Measurements from ENCODE around the gene ST3GAL6. TPM values are rescaled to one million over a fixed set of nuclear protein-coding genes. Genes with fewer than 3 reads are reported as not detected.

Gene ST3GAL6
- total and polyA plus RNA-seq, 2 donors (not counting 1 experiment from before 2014, with no cell fraction given): 0.58 TPM; not detected in 1

GRCh38 chr3:98740324-98740723 lies 22.8 kb upstream of the ST3GAL6 start:
- Histone ChIP-seq H3K4me3 (ENCODE audit: control extremely low read depth in 1 of 5, extremely low read depth in 1 of 5, insufficient read depth in 1 of 5, low read depth in 2 of 5, low read length in 4 of 5) (no peak overlapping the region), H3K9me3 (ENCODE audit: control extremely low read depth in 1 of 3, control insufficient read depth in 2 of 3, insufficient read depth in 1 of 3, low read length in 2 of 3) (no peaks in the 10 kb centered on the region), H3K27me3 (replicated peaks in 1 of 4; ENCODE audit: control extremely low read depth in 1 of 4, control insufficient read depth in 3 of 4, insufficient read depth in 4 of 4, low read length in 3 of 4) (peaks cover 0 to 8% (median under 1%) of the 10 kb centered on the region in 4 experiments), H3K9ac (ENCODE audit: low read length) (no peak overlapping the region), H3K79me2 (ENCODE audit: control insufficient read depth, insufficient read depth, low read length) (no peaks in the 10 kb centered on the region), H4K20me1 (ENCODE audit: control insufficient read depth, insufficient read depth, low read length, poor library complexity, severe bottlenecking) (no peaks in the 10 kb centered on the region), H2AFZ (ENCODE audit: insufficient read depth, low read depth, low read length, poor library complexity, severe bottlenecking) (no peak overlapping the region), H3K4me2 (replicated peaks; ENCODE audit: low read depth, low read length, poor library complexity, severe bottlenecking) (no peak overlapping the region), H3K36me3 (replicated peaks in 1 of 2; ENCODE audit: control extremely low read depth in 1 of 2, control insufficient read depth in 1 of 2, extremely low read depth in 1 of 2, insufficient read depth in 2 of 2, low read length in 1 of 2) (no peaks in the 10 kb centered on the region), H3K4me1 (ENCODE audit: control insufficient read depth in 2 of 2, insufficient read depth in 2 of 2, low read length in 2 of 2) (no peaks in the 10 kb centered on the region), H3K27ac (ENCODE audit: low read length in 2 of 2) (no peak overlapping the region)
- intact Hi-C loops (cut with micrococcal nuclease): no loop called here
- Mint-ChIP-seq H3K27me3 (peaks cover 16% of the 10 kb centered on the region), H3K4me3 (no peak overlapping the region), H3K9me3 (ENCODE audit: insufficient read depth) (no peaks in the 10 kb centered on the region), H3K4me1 (no peaks in the 10 kb centered on the region), H3K27ac (no peak overlapping the region)
- ATAC-seq (ENCODE audit: low read depth) (no peak), DNase-seq (no peak)
- CTCF ChIA-PET: no interaction called here
- 96% methylated on average over 3 of the region's 4 CpGs for WGBS (ENCODE audit: insufficient coverage)
- TF ChIP-seq CTCF (IDR thresholded peaks at IDR 0.05) (no peak), EZH2 (IDR thresholded peaks at IDR 0.05; ENCODE audit: borderline replicate concordance, insufficient read depth, low read depth, low read length, poor library complexity, severe bottlenecking) (no peak)
- POLR2A ChIA-PET: no interaction called here

GRCh38 chr3:98741121-98741716 lies 21.9 kb upstream of the ST3GAL6 start:
- 93% methylated on average over 2 of the region's 5 CpGs for WGBS (ENCODE audit: insufficient coverage)
- peaks cover 0 to 4% (median 0%) of the 10 kb centered on the region in 4 experiments for H3K27me3 ChIP-seq (replicated peaks in 1 of 4; ENCODE audit: control extremely low read depth in 1 of 4, control insufficient read depth in 3 of 4, insufficient read depth in 4 of 4, low read length in 3 of 4)
- ChIA-PET CTCF (no interaction called here), POLR2A (no interaction called here)
- no peaks in the 10 kb centered on the region for H3K79me2 ChIP-seq (ENCODE audit: control insufficient read depth, insufficient read depth, low read length)
- H3K9me3 Mint-ChIP-seq (ENCODE audit: insufficient read depth): no peaks in the 10 kb centered on the region
- intact Hi-C loops (cut with micrococcal nuclease): no loop called here
- H4K20me1 ChIP-seq (ENCODE audit: control insufficient read depth, insufficient read depth, low read length, poor library complexity, severe bottlenecking): no peaks in the 10 kb centered on the region
- no peak overlapping the region for H3K27ac Mint-ChIP-seq
- H3K4me2 ChIP-seq (replicated peaks; ENCODE audit: low read depth, low read length, poor library complexity, severe bottlenecking): no peak overlapping the region
- H3K27ac ChIP-seq (ENCODE audit: low read length in 2 of 2): no peak overlapping the region
- no peak overlapping the region for H3K4me3 Mint-ChIP-seq
- no peak overlapping the region for H2AFZ ChIP-seq (ENCODE audit: insufficient read depth, low read depth, low read length, poor library complexity, severe bottlenecking)
- no peaks in the 10 kb centered on the region for H3K36me3 ChIP-seq (replicated peaks in 1 of 2; ENCODE audit: control extremely low read depth in 1 of 2, control insufficient read depth in 1 of 2, extremely low read depth in 1 of 2, insufficient read depth in 2 of 2, low read length in 1 of 2)
- no peak overlapping the region for H3K4me3 ChIP-seq (ENCODE audit: control extremely low read depth in 1 of 5, extremely low read depth in 1 of 5, insufficient read depth in 1 of 5, low read depth in 2 of 5, low read length in 4 of 5)
- DNase-seq: no peak
- no peaks in the 10 kb centered on the region for H3K4me1 Mint-ChIP-seq
- no peak overlapping the region for H3K9ac ChIP-seq (ENCODE audit: low read length)
- no peak for TF ChIP-seq CTCF (IDR thresholded peaks at IDR 0.05)
- TF ChIP-seq EZH2 (IDR thresholded peaks at IDR 0.05; ENCODE audit: borderline replicate concordance, insufficient read depth, low read depth, low read length, poor library complexity, severe bottlenecking): no peak
- no peak for ATAC-seq (ENCODE audit: low read depth)
- H3K4me1 ChIP-seq (ENCODE audit: control insufficient read depth in 2 of 2, insufficient read depth in 2 of 2, low read length in 2 of 2): no peaks in the 10 kb centered on the region
- peaks cover 9% of the 10 kb centered on the region for H3K27me3 Mint-ChIP-seq
- no peaks in the 10 kb centered on the region for H3K9me3 ChIP-seq (ENCODE audit: control extremely low read depth in 1 of 3, control insufficient read depth in 2 of 3, insufficient read depth in 1 of 3, low read length in 2 of 3)
